Smooth muscle cell (in vitro differentiated cells): ENCODE results near the gene ITGA3. TPM values are rescaled to one million over a fixed set of nuclear protein-coding genes. Genes with fewer than 3 reads are reported as not detected.

Experiments used
- DNase-seq: peaks from one replicate; lab custom pipeline; 2025; ENCODE audit not compliant: unreplicated experiment; lab: John Stamatoyannopoulos, UW
- H2AFZ ChIP-seq: fragments of 200-600 bp; sonication (generic); 2 replicates; pipeline ENCODE4 v1.6.0; 2016; ENCODE audit warnings: antibody characterized with exemption, low read depth, mild to moderate bottlenecking
- H3F3A ChIP-seq: fragments of 200-600 bp; sonication (generic); 2 replicates; pipeline ENCODE4 v1.6.0; 2017; ENCODE audit warnings: antibody characterized with exemption, low read depth
- H3K27ac ChIP-seq: fragments of 200-600 bp; sonication (generic); 2 replicates; pipeline ENCODE4 v1.5.1; 2016; ENCODE audit warnings: low read depth, mild to moderate bottlenecking
- H3K27me3 ChIP-seq: fragments of 200-600 bp; sonication (generic); 2 replicates; pipeline ENCODE4 v1.6.1; 2016; ENCODE audit warnings: low read depth, mild to moderate bottlenecking
- H3K36me3 ChIP-seq: fragments of 200-600 bp; sonication (generic); 2 replicates; pipeline ENCODE4 v1.5.1; 2016; ENCODE audit warnings: low read depth
- H3K4me1 ChIP-seq: fragments of 200-600 bp; sonication (generic); 2 replicates; pipeline ENCODE4 v1.5.1; 2016; ENCODE audit warnings: low read depth
- H3K4me2 ChIP-seq: fragments of 200-600 bp; sonication (generic); 2 replicates; pipeline ENCODE4 v1.6.0; 2016; ENCODE audit warnings: mild to moderate bottlenecking
- H3K4me3 ChIP-seq: fragments of 200-600 bp; sonication (generic); 2 replicates; pipeline ENCODE4 v1.5.1; 2016; ENCODE audit warnings: mild to moderate bottlenecking
- H3K79me2 ChIP-seq: fragments of 200-600 bp; sonication (generic); 2 replicates; pipeline ENCODE4 v1.6.0; 2016; ENCODE audit warnings: low read depth, mild to moderate bottlenecking
- H3K9ac ChIP-seq: fragments of 200-600 bp; sonication (generic); 2 replicates; pipeline ENCODE4 v1.6.0; 2016; ENCODE audit warnings: low read depth
- H3K9me3 ChIP-seq: fragments of 200-600 bp; sonication (generic); replicated peaks from 2 replicates; pipeline ENCODE4 v1.5.1; 2016; ENCODE audit warnings: low read depth
- H4K20me1 ChIP-seq: fragments of 200-600 bp; sonication (generic); 2 replicates; pipeline ENCODE4 v1.6.0; 2016; ENCODE audit warnings: low read depth
- WGBS: methylation state at CpG from one replicate; pipeline ENCODE4 v1.1.7; 2016; ENCODE audit warnings: low lambda C conversion rate; 5-methylcytosine and 5-hydroxymethylcytosine counted together
- polyA plus RNA-seq: library from polyadenylated mRNA; unstranded; fragments of >200 nt; fragmentation: Nextera tagmentation; extraction: Ambion mirVana; gene quantifications from 2 replicates; pipeline ENCODE4 v1.2.1, GENCODE V29; 2016
- total RNA-seq: library from RNA; depleted of rRNA; stranded (reverse); fragments of >200 nt; gene quantifications from 2 replicates; pipeline ENCODE4 v1.2.3, GENCODE V29; 2014
- TF ChIP-seq, protein P1 (sequence below): fragments of 200-600 bp; sonication (generic); IDR thresholded peaks from 2 replicates; pipeline ENCODE4 v1.5.1; 2017; ENCODE audit warnings: borderline replicate concordance, mild to moderate bottlenecking, antibody characterized with exemption; ENCODE audit not compliant: insufficient read depth, poor library complexity, severe bottlenecking

Gene ITGA3
- total and polyA plus RNA-seq, 2 experiments from 2014 or later: 30.0 to 44.7 TPM

DNA sequence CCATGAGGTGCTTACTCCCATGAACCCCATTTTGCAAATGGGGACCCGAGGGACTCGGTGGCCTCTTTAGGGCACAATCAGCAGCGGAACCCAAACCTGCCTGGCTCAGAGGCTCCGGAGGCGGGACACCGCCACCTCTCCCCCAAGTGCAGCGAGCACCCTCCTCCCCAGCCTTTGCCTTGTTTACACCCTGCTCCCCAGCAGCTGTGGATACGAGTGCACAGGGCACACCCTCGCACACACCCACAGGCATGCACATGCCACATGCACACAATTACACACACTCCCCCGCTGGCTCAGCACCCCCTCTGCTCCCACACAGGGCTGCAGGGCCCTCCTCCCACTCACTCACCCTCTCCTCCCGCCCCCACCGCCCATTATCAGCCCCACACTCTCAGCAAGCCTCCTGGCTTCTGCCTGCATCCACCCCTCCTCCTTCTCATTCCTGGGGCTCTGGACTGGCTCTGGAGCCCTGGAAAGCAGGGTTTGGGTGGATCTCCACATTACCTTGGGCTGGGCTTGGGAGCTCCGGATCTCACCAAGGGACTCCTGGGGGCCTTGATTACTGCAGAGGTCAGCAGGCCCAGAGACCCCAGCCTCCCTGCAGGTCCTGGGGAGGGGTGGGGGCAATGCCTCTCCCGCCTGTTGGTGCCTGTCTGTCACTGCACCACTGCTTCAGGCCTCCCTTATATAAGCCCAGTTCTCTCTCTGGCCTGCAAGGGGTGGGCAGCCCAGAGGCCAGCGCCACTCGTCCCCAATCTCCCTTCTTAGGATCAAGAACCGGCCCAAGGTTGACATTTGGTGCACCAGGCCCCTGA is 45.6 kb downstream of the ITGA3 start:
- Histone ChIP-seq H3F3A (peaks cover 3% of the 10 kb centered on the region), H3K27me3 (no peaks in the 10 kb centered on the region), H2AFZ (no peak overlapping the region), H3K79me2 (no peaks in the 10 kb centered on the region), H3K9ac (no peak overlapping the region), H3K4me2 (peak overlapping the region; percentile 4), H3K27ac (no peak overlapping the region), H4K20me1 (no peaks in the 10 kb centered on the region), H3K4me3 (no peak overlapping the region), H3K36me3 (no peaks in the 10 kb centered on the region), H3K9me3 (no peaks in the 10 kb centered on the region), H3K4me1 (peaks cover 14% of the 10 kb centered on the region)
- 51% methylated on average over 14 of the region's 17 CpGs for WGBS
- no peak for DNase-seq
- TF ChIP-seq, protein P1, sequence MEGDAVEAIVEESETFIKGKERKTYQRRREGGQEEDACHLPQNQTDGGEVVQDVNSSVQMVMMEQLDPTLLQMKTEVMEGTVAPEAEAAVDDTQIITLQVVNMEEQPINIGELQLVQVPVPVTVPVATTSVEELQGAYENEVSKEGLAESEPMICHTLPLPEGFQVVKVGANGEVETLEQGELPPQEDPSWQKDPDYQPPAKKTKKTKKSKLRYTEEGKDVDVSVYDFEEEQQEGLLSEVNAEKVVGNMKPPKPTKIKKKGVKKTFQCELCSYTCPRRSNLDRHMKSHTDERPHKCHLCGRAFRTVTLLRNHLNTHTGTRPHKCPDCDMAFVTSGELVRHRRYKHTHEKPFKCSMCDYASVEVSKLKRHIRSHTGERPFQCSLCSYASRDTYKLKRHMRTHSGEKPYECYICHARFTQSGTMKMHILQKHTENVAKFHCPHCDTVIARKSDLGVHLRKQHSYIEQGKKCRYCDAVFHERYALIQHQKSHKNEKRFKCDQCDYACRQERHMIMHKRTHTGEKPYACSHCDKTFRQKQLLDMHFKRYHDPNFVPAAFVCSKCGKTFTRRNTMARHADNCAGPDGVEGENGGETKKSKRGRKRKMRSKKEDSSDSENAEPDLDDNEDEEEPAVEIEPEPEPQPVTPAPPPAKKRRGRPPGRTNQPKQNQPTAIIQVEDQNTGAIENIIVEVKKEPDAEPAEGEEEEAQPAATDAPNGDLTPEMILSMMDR: no peak

DNA sequence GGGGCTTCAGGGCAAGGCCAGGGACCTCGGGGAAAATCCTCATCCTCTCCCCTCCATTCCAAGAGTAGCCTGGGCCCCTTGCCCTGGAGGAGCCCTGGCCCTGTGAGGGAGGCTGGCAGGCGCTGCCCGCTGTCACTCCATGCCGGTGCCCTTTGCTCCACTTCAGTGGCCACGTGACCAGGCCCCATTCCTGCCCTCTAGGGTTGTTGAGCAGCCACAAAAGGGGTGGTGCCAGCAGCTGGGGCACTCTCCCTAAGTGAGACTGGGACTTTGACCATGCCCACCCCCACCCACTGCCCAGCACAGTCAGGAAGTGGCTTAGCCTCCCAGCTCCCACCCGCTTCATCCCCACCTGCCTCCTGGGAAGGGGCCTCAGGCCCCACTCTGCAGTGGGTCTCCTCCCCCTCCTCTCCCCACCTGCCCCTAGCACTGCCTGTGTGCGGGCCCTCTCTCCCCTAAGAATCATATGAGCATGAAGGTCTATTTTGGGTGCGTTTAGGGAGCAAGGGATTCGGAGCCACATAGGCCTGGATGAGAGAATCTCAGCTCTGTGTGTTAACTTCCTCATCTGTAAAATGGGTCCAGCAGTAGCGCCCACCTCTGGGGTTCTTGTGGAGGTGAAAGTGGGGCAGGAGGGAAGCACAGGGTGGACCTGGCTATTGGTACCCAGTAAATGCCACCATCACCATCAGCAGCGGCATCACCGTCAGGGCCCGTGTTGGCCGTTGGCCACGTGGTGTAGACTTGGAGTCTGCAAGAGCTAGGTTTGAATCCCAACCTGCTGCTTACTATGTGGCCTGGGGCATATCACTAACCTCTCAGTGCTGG is 46.5 kb downstream of the ITGA3 start:
- H3K79me2 ChIP-seq: no peaks in the 10 kb centered on the region
- H3K9ac ChIP-seq: no peak overlapping the region
- H3K9me3 ChIP-seq: no peaks in the 10 kb centered on the region
- no peaks in the 10 kb centered on the region for H4K20me1 ChIP-seq
- WGBS: 87% methylated on average over 15 of the region's 15 CpGs
- peaks cover 3% of the 10 kb centered on the region for H3F3A ChIP-seq
- H3K27ac ChIP-seq: no peak overlapping the region
- TF ChIP-seq, protein P1: no peak
- peaks cover 14% of the 10 kb centered on the region for H3K4me1 ChIP-seq
- H3K27me3 ChIP-seq: no peaks in the 10 kb centered on the region
- no peaks in the 10 kb centered on the region for H3K36me3 ChIP-seq
- no peak for DNase-seq
- H2AFZ ChIP-seq: no peak overlapping the region
- H3K4me3 ChIP-seq: no peak overlapping the region
- H3K4me2 ChIP-seq: no peak overlapping the region

DNA sequence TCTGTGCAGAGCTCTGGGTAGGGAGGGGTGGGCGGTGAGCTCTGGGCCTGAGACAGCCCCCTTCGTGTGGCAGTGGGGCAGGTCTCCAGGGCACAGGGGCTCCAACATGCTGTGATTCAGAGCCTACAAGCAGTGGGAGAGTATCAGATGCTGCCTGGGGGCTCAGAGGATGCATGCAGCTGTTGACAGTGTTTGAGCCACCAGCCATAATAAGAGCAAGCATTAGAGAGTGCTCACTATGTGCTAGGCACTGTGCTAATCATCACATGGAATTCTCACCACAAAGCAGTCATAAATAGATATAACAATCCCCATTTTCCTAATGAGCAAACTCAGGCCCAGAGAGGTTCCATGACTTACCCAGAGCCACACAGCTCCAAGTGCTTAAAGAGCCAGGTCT is 47.3 kb downstream of the ITGA3 start:
- 71% methylated on average over 2 of the region's 2 CpGs for WGBS
- Histone ChIP-seq H3K79me2 (no peaks in the 10 kb centered on the region), H3K4me3 (no peak overlapping the region), H3K4me2 (no peak overlapping the region), H3K9ac (no peak overlapping the region), H3F3A (peaks cover 3% of the 10 kb centered on the region), H3K36me3 (no peaks in the 10 kb centered on the region), H3K4me1 (peaks cover 14% of the 10 kb centered on the region), H3K9me3 (no peaks in the 10 kb centered on the region), H3K27me3 (no peaks in the 10 kb centered on the region), H3K27ac (no peak overlapping the region), H2AFZ (no peak overlapping the region), H4K20me1 (no peaks in the 10 kb centered on the region)
- TF ChIP-seq, protein P1: no peak
- DNase-seq: no peak
